HEK293 (cell line): ENCODE results near the gene MEP1A.

ENCODE experiments used
- CTCF ChIA-PET: fragments of 350-600 bp; formaldehyde crosslinking; extraction: SDS; loops from one replicate; lab custom pipeline; 2021; ENCODE audit warnings: antibody characterized with exemption; lab: Yijun Ruan, JAX
- POLR2A ChIA-PET: fragments of 300-600 bp; formaldehyde crosslinking; extraction: SDS; loops from one replicate; lab custom pipeline; 2020; ENCODE audit warnings: antibody characterized with exemption, inconsistent platforms; lab: Yijun Ruan, JAX
- H3K27ac ChIP-seq: fragments of 200-500 bp; sonication (Bioruptor generic); 2 replicates; pipeline ENCODE4 v1.5.1; 2014; ENCODE audit warnings: low read depth, low read length, control low read depth, inconsistent platforms; ENCODE audit errors: extremely low read depth
- H3K36me3 ChIP-seq, 2 experiments: fragments of 200-500 bp in 1 of 2; sonication (Bioruptor generic) in 1 of 2; 1 replicate in 1 of 2; 2 replicates in 1 of 2; pipeline ENCODE4 v1.5.1; 2014 to 2017; ENCODE audit warnings: inconsistent platforms in 2 of 2, low read length in 2 of 2; ENCODE audit not compliant: control insufficient read depth in 2 of 2, insufficient read depth in 1 of 2
- H3K4me1 ChIP-seq: fragments of 200-500 bp; sonication (Bioruptor generic); 2 replicates; pipeline ENCODE4 v1.5.1; 2014; ENCODE audit warnings: mild to moderate bottlenecking, low read length, inconsistent platforms; ENCODE audit not compliant: control insufficient read depth, insufficient read depth
- H3K4me3 ChIP-seq: 2 replicates; pipeline ENCODE4 v1.5.1; 2011; ENCODE audit warnings: low read depth, mild to moderate bottlenecking, control low read depth, low read length, moderate library complexity
- H3K9me3 ChIP-seq: fragments of 200-500 bp; sonication (Bioruptor generic); 2 replicates; pipeline ENCODE4 v1.5.1; 2014; ENCODE audit warnings: low read depth, low read length, inconsistent platforms; ENCODE audit not compliant: control insufficient read depth, insufficient read depth
- GLIS2 ChIP-seq: fragments of 450-650 bp; formaldehyde crosslinking; IDR thresholded peaks from 2 replicates; pipeline ENCODE4 v1.5.1; 2016; ENCODE audit warnings: missing biosample characterization, missing genetic modification characterization
- PBX3 ChIP-seq: sonication (generic); formaldehyde crosslinking; IDR thresholded peaks from 2 replicates; pipeline ENCODE4 v1.8.1; 2022; ENCODE audit warnings: mild to moderate bottlenecking, moderate library complexity, missing genetic modification reagents
- PRDM2 ChIP-seq: fragments of 450-650 bp; formaldehyde crosslinking; IDR thresholded peaks from 2 replicates; pipeline ENCODE4 v1.5.1; 2016; ENCODE audit warnings: missing biosample characterization, missing genetic modification characterization, borderline replicate concordance
- REPIN1 ChIP-seq: fragments of 450-650 bp; formaldehyde crosslinking; IDR thresholded peaks from 2 replicates; pipeline ENCODE4 v1.5.1; 2017; ENCODE audit warnings: missing biosample characterization, missing genetic modification characterization, low read depth
- SETDB1 ChIP-seq: IDR thresholded peaks from one replicate; pipeline ENCODE4 v1.6.1; 2017; ENCODE audit warnings: mild to moderate bottlenecking, low read length, moderate library complexity, mixed read lengths; ENCODE audit not compliant: insufficient read length
- ZBTB17 ChIP-seq: fragments of 450-650 bp; formaldehyde crosslinking; IDR thresholded peaks from 2 replicates; pipeline ENCODE4 v1.5.1; 2016; ENCODE audit warnings: missing biosample characterization, missing genetic modification characterization
- ZBTB21 ChIP-seq: fragments of 450-650 bp; formaldehyde crosslinking; IDR thresholded peaks from 2 replicates; pipeline ENCODE4 v1.5.1; 2017; ENCODE audit warnings: missing biosample characterization, missing genetic modification characterization
- ZBTB49 ChIP-seq: fragments of 450-650 bp; formaldehyde crosslinking; IDR thresholded peaks from 2 replicates; pipeline ENCODE4 v1.5.1; 2016; ENCODE audit warnings: missing biosample characterization, missing genetic modification characterization, low read depth
- ZBTB8A ChIP-seq: fragments of 450-650 bp; formaldehyde crosslinking; IDR thresholded peaks from 2 replicates; pipeline ENCODE4 v1.5.1; 2016; ENCODE audit warnings: missing biosample characterization, missing genetic modification characterization
- ZNF10 ChIP-seq: fragments of 450-650 bp; formaldehyde crosslinking; IDR thresholded peaks from 2 replicates; pipeline ENCODE4 v1.5.1; 2017; ENCODE audit warnings: missing biosample characterization, missing genetic modification characterization
- ZNF140 ChIP-seq: fragments of 450-650 bp; formaldehyde crosslinking; IDR thresholded peaks from 2 replicates; pipeline ENCODE4 v1.5.1; 2016; ENCODE audit warnings: missing biosample characterization, missing genetic modification characterization
- ZNF202 ChIP-seq: fragments of 450-650 bp; formaldehyde crosslinking; IDR thresholded peaks from 2 replicates; pipeline ENCODE4 v1.5.1; 2016; ENCODE audit warnings: missing biosample characterization, missing genetic modification characterization, borderline replicate concordance
- ZNF23 ChIP-seq: fragments of 450-650 bp; formaldehyde crosslinking; IDR thresholded peaks from 2 replicates; pipeline ENCODE4 v1.5.1; 2016; ENCODE audit warnings: missing biosample characterization, missing genetic modification characterization, borderline replicate concordance
- ZNF248 ChIP-seq: fragments of 450-650 bp; formaldehyde crosslinking; IDR thresholded peaks from 2 replicates; pipeline ENCODE4 v1.5.1; 2017; ENCODE audit warnings: missing biosample characterization, missing genetic modification characterization
- ZNF292 ChIP-seq: fragments of 450-650 bp; formaldehyde crosslinking; IDR thresholded peaks from 2 replicates; pipeline ENCODE4 v1.5.1; 2016; ENCODE audit warnings: low read depth, missing biosample characterization, missing genetic modification characterization, borderline replicate concordance
- ZNF311 ChIP-seq: fragments of 450-650 bp; formaldehyde crosslinking; IDR thresholded peaks from 2 replicates; pipeline ENCODE4 v1.5.1; 2017; ENCODE audit warnings: missing biosample characterization, missing genetic modification characterization, borderline replicate concordance
- ZNF354C ChIP-seq: fragments of 450-650 bp; formaldehyde crosslinking; IDR thresholded peaks from 2 replicates; pipeline ENCODE4 v1.5.1; 2016; ENCODE audit warnings: missing biosample characterization, missing genetic modification characterization, low read depth, borderline replicate concordance
- ZNF366 ChIP-seq: fragments of 450-650 bp; formaldehyde crosslinking; conservative IDR thresholded peaks from 2 replicates; pipeline ENCODE4 v1.5.1; 2016; ENCODE audit warnings: missing biosample characterization, missing genetic modification characterization
- ZNF514 ChIP-seq: fragments of 450-650 bp; formaldehyde crosslinking; IDR thresholded peaks from 2 replicates; pipeline ENCODE4 v1.5.1; 2016; ENCODE audit warnings: missing biosample characterization, missing genetic modification characterization
- ZNF529 ChIP-seq: fragments of 450-650 bp; formaldehyde crosslinking; IDR thresholded peaks from 2 replicates; pipeline ENCODE4 v1.5.1; 2017; ENCODE audit warnings: missing genetic modification characterization, missing biosample characterization; ENCODE audit not compliant: insufficient replicate concordance
- ZNF560 ChIP-seq: fragments of 450-650 bp; formaldehyde crosslinking; IDR thresholded peaks from 2 replicates; pipeline ENCODE4 v1.5.1; 2017; ENCODE audit warnings: missing biosample characterization, missing genetic modification characterization, borderline replicate concordance
- ZNF600 ChIP-seq: fragments of 450-650 bp; formaldehyde crosslinking; IDR thresholded peaks from 2 replicates; pipeline ENCODE4 v1.5.1; 2016; ENCODE audit warnings: missing biosample characterization, missing genetic modification characterization
- ZNF626 ChIP-seq: fragments of 450-650 bp; sonication (Bioruptor Pico); formaldehyde crosslinking; IDR thresholded peaks from 2 replicates; pipeline ENCODE4 v1.5.1; 2018; ENCODE audit warnings: missing biosample characterization, missing genetic modification characterization, inconsistent platforms
- TF ChIP-seq, protein P1 (sequence below): fragments of 450-650 bp; formaldehyde crosslinking; IDR thresholded peaks from 2 replicates; pipeline ENCODE4 v1.5.1; 2016; ENCODE audit warnings: missing biosample characterization, missing genetic modification characterization, low read depth

The MEP1A gene

GRCh38 chr6:46788791-46789190, 4.4 kb upstream of the MEP1A start:
- no peak overlapping the region for H3K27ac ChIP-seq
- H3K4me1 ChIP-seq: no peaks in the 10 kb centered on the region
- no peak overlapping the region for H3K4me3 ChIP-seq
- no peak for TF ChIP-seq ZBTB21 (tag by site-specific recombination)
- TF ChIP-seq ZNF140: no peak
- TF ChIP-seq PBX3 (CRISPR knock-in tag): no peak
- no peak for TF ChIP-seq ZNF292
- no peak for TF ChIP-seq ZNF202 (tag by site-specific recombination)
- TF ChIP-seq ZNF366 (tag by site-specific recombination): no peak
- TF ChIP-seq ZBTB17 (tag by site-specific recombination): no peak
- no peak for TF ChIP-seq ZBTB49 (tag by site-specific recombination)
- no peak for TF ChIP-seq ZNF10 (tag by site-specific recombination)
- no peak for TF ChIP-seq REPIN1
- TF ChIP-seq ZNF248 (tag by site-specific recombination): no peak
- TF ChIP-seq, protein P1, sequence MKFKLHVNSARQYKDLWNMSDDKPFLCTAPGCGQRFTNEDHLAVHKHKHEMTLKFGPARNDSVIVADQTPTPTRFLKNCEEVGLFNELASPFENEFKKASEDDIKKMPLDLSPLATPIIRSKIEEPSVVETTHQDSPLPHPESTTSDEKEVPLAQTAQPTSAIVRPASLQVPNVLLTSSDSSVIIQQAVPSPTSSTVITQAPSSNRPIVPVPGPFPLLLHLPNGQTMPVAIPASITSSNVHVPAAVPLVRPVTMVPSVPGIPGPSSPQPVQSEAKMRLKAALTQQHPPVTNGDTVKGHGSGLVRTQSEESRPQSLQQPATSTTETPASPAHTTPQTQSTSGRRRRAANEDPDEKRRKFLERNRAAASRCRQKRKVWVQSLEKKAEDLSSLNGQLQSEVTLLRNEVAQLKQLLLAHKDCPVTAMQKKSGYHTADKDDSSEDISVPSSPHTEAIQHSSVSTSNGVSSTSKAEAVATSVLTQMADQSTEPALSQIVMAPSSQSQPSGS (tag by site-specific recombination): no peak
- no peak for TF ChIP-seq GLIS2 (tag by site-specific recombination)
- no peak for TF ChIP-seq ZNF626 (tag by site-specific recombination)
- no peak for TF ChIP-seq SETDB1
- no peak for TF ChIP-seq ZNF354C (tag by site-specific recombination)
- TF ChIP-seq ZNF600 (tag by site-specific recombination): no peak
- TF ChIP-seq ZBTB8A (tag by site-specific recombination): no peak
- TF ChIP-seq ZNF23: no peak
- no peaks in the 10 kb centered on the region for H3K9me3 ChIP-seq
- ChIA-PET POLR2A (no interaction called here), CTCF (interaction anchor here (0.9 kb wide), 1 partner anchor 55 kb away, joined by 3 read pairs; no protein-coding TSS in a partner anchor)
- H3K36me3 ChIP-seq: no peaks in the 10 kb centered on the region

- no peaks in the 10 kb centered on the region for H3K9me3 ChIP-seq
- no peaks in the 10 kb centered on the region for H3K4me1 ChIP-seq
- no peak overlapping the region for H3K27ac ChIP-seq
- H3K4me3 ChIP-seq: no peak overlapping the region
- ChIA-PET POLR2A (no interaction called here), CTCF (interaction anchor here (1.3 kb wide), 1 partner anchor 16 kb away, joined by 4 read pairs; no protein-coding TSS in a partner anchor)
- no peaks in the 10 kb centered on the region for H3K36me3 ChIP-seq
- TF ChIP-seq PRDM2 (tag by site-specific recombination) (no peak), ZNF202 (tag by site-specific recombination) (no peak), ZNF514 (tag by site-specific recombination) (no peak), ZNF560 (no peak), ZNF529 (tag by site-specific recombination) (no peak), ZNF311 (tag by site-specific recombination) (no peak)
These were observed 3.5 kb upstream of the MEP1A start for GRCh38 chr6:46789434-46790354.
